Mesothelial cell of epicardium (in vitro differentiated cells): Measurements from ENCODE around the gene STXBP6. TPM values are rescaled to one million over a fixed set of nuclear protein-coding genes. Genes with fewer than 3 reads are reported as not detected.

ENCODE experiments used
- DNase-seq, 2 experiments: peaks; one replicate each; pipeline ENCODE4 v3.0.0; 2021; ENCODE audit warnings: low spot score in 2 of 2; ENCODE audit not compliant: unreplicated experiment in 2 of 2
- H3K27ac Mint-ChIP-seq: 2 replicates; pipeline ENCODE4 v1.8.0; 2021; ENCODE audit warnings: mixed read lengths
- H3K27me3 Mint-ChIP-seq: 2 replicates; pipeline ENCODE4 v1.8.0; 2021; ENCODE audit warnings: low read depth, mixed read lengths
- H3K36me3 Mint-ChIP-seq: 2 replicates; pipeline ENCODE4 v1.8.0; 2021; ENCODE audit warnings: mixed read lengths
- H3K4me1 Mint-ChIP-seq: 2 replicates; pipeline ENCODE4 v1.8.0; 2021; ENCODE audit warnings: mixed read lengths
- H3K4me3 Mint-ChIP-seq: 2 replicates; pipeline ENCODE4 v1.8.0; 2021; ENCODE audit warnings: mild to moderate bottlenecking, moderate library complexity, mixed read lengths
- H3K9me3 Mint-ChIP-seq: 2 replicates; pipeline ENCODE4 v1.8.0; 2021; ENCODE audit warnings: mixed read lengths
- CTCF ChIP-seq: fragments of 200-600 bp; sonication (generic); IDR thresholded peaks from one replicate; pipeline ENCODE4 v1.5.0; 2021; ENCODE audit warnings: antibody characterized with exemption; ENCODE audit not compliant: unreplicated experiment
- total RNA-seq: library from RNA; stranded (reverse); gene quantifications from 3 replicates; pipeline ENCODE4 v1.2.1, GENCODE V29; 2021

STXBP6 gene
- total RNA-seq, 1 donor from 2014 or later = 16.6 TPM

GRCh38 chr14:24959791-24960331 lies 90.1 kb downstream of the STXBP6 start:
- Mint-ChIP-seq H3K9me3 (no peaks in the 10 kb centered on the region), H3K4me3 (no peak overlapping the region), H3K36me3 (no peaks in the 10 kb centered on the region), H3K27me3 (no peaks in the 10 kb centered on the region), H3K27ac (peak overlapping the region; percentile 11), H3K4me1 (peaks cover 20% of the 10 kb centered on the region)
- no peak for DNase-seq
- TF ChIP-seq CTCF = no peak

GRCh38 chr14:24958271-24958670 lies 91.7 kb downstream of the STXBP6 start:
- H3K4me3 Mint-ChIP-seq = no peak overlapping the region
- TF ChIP-seq CTCF = no peak
- no peak for DNase-seq
- peaks cover 2% of the 10 kb centered on the region for H3K36me3 Mint-ChIP-seq
- H3K4me1 Mint-ChIP-seq = peaks cover 21% of the 10 kb centered on the region
- peak overlapping the region; percentile 64 for H3K27ac Mint-ChIP-seq
- no peaks in the 10 kb centered on the region for H3K27me3 Mint-ChIP-seq
- H3K9me3 Mint-ChIP-seq = peaks cover 3% of the 10 kb centered on the region

GRCh38 chr14:24957814-24958213 lies 92.1 kb downstream of the STXBP6 start:
- H3K4me3 Mint-ChIP-seq = no peak overlapping the region
- peaks cover 21% of the 10 kb centered on the region for H3K4me1 Mint-ChIP-seq
- H3K27ac Mint-ChIP-seq = no peak overlapping the region
- H3K36me3 Mint-ChIP-seq = peaks cover 2% of the 10 kb centered on the region
- no peaks in the 10 kb centered on the region for H3K27me3 Mint-ChIP-seq
- no peak for DNase-seq
- no peak for TF ChIP-seq CTCF
- peaks cover 7% of the 10 kb centered on the region for H3K9me3 Mint-ChIP-seq

- peaks cover 21% of the 10 kb centered on the region for H3K4me1 Mint-ChIP-seq
- TF ChIP-seq CTCF = no peak
- H3K4me3 Mint-ChIP-seq = no peak overlapping the region
- H3K27ac Mint-ChIP-seq = no peak overlapping the region
- H3K36me3 Mint-ChIP-seq = peaks cover 2% of the 10 kb centered on the region
- DNase-seq = no peak
- H3K9me3 Mint-ChIP-seq = peaks cover 7% of the 10 kb centered on the region
- H3K27me3 Mint-ChIP-seq = no peaks in the 10 kb centered on the region
These were observed 93.8 kb downstream of the STXBP6 start for GRCh38 chr14:24956104-24956503.

GRCh38 chr14:24954700-24955037 lies 95.3 kb downstream of the STXBP6 start:
- peaks cover 21% of the 10 kb centered on the region for H3K4me1 Mint-ChIP-seq
- peaks cover 2% of the 10 kb centered on the region for H3K36me3 Mint-ChIP-seq
- no peak overlapping the region for H3K4me3 Mint-ChIP-seq
- DNase-seq = no peak
- no peak overlapping the region for H3K27ac Mint-ChIP-seq
- H3K9me3 Mint-ChIP-seq = peaks cover 7% of the 10 kb centered on the region
- no peaks in the 10 kb centered on the region for H3K27me3 Mint-ChIP-seq
- TF ChIP-seq CTCF = no peak

GRCh38 chr14:24954037-24954699 lies 95.8 kb downstream of the STXBP6 start:
- Mint-ChIP-seq H3K36me3 (peaks cover 2% of the 10 kb centered on the region), H3K4me3 (no peak overlapping the region), H3K27me3 (no peaks in the 10 kb centered on the region), H3K9me3 (peaks cover 7% of the 10 kb centered on the region), H3K27ac (no peak overlapping the region), H3K4me1 (peaks cover 18% of the 10 kb centered on the region)
- no peak for TF ChIP-seq CTCF
- no peak for DNase-seq
